Ovary (tissue), 3 donors: ENCODE data around the gene CYTL1.

Experiments used
- EP300 ChIP-seq: sonication (generic); formaldehyde crosslinking; IDR thresholded peaks from one replicate; pipeline ENCODE4 v1.6.1; 2017; ENCODE audit warnings: antibody characterized with exemption
- POLR2A ChIP-seq: fragments of 450-650 bp; IDR thresholded peaks from one replicate; pipeline ENCODE4 v1.6.1; 2017; ENCODE audit warnings: antibody characterized with exemption, mild to moderate bottlenecking, moderate library complexity
- TF ChIP-seq, protein P1 (sequence below), 3 donors: fragments of 450-650 bp in 2 of 3; fragments of 200-600 bp in 1 of 3; IDR thresholded peaks; one replicate each; pipeline versions ENCODE4 v1.5.1 to v1.8.0; 2016 to 2022; ENCODE audit warnings: antibody characterized with exemption in 3 of 3, mild to moderate bottlenecking in 1 of 3
- donor health status: DM: no; HTN: no; CAD: no.

DNA sequence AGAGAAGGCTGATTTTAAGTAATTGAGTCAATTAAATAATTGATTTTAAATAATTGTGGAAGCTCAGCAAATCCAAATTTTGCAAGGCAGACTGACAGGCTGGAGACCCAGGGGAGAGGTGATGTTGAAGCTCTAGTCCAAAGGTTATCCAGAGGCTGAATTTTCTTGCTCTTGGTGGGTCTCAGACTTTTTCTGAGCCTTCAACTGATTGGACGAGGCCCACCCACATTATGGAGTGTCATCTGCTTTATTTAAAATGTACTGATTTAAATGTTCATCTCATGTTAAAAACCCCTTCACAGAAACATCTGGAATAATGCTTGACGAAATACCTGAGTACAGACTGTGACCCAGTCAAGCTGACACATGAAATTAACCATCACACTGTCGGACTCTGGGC is 11.7 kb upstream of the CYTL1 start:
- TF ChIP-seq, protein P1, sequence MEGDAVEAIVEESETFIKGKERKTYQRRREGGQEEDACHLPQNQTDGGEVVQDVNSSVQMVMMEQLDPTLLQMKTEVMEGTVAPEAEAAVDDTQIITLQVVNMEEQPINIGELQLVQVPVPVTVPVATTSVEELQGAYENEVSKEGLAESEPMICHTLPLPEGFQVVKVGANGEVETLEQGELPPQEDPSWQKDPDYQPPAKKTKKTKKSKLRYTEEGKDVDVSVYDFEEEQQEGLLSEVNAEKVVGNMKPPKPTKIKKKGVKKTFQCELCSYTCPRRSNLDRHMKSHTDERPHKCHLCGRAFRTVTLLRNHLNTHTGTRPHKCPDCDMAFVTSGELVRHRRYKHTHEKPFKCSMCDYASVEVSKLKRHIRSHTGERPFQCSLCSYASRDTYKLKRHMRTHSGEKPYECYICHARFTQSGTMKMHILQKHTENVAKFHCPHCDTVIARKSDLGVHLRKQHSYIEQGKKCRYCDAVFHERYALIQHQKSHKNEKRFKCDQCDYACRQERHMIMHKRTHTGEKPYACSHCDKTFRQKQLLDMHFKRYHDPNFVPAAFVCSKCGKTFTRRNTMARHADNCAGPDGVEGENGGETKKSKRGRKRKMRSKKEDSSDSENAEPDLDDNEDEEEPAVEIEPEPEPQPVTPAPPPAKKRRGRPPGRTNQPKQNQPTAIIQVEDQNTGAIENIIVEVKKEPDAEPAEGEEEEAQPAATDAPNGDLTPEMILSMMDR (IDR thresholded peaks at IDR 0.05), result no peak
- TF ChIP-seq EP300, result no peak
- TF ChIP-seq POLR2A, result no peak
